ENCODE results near the gene PPP1R27. TPM values are rescaled to one million over a fixed set of nuclear protein-coding genes. Genes with fewer than 3 reads are reported as not detected.

Gene PPP1R27
- polyA plus RNA-seq, 1 donor from 2014 or later: not detected

DNA sequence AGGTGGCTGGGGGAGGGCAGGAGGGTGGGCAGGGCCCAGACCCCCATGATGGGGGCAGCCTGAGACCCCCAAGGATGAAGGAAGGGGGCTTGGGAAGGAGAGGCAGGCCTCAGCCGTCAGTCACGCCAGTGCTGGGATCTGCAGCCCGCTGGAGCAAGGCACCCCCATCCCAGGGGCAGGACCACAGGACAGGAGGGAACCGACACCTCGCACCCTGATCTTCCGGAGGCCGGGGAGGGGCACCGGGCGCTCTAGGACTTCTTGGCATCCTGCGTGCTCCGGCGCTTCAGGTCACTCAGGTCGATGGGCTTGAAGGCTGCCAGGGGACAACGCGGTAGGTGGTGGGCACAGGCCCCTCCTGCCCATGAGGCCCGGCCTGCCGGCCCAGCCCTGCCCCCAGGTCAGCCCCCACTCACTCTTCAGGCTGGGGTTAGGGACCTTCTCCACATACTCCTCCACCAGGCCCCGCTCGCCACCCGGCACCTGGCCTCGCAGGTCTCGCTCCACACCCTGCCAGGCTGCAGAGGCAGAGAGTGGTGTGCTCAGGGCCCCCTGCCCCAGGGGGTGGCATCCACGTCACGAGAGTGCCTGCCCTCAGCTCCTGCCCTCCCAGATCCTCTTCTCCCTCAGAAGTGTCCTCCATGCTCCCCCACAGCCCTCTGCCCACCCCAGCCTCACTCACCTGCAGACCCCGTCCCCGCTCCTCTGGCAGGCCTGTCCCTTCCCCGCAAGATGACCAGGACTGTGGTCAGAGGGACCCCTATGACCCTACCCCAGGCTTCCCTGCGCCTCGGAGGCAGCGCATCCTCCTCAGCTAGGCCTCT is 11.6 kb downstream of the PPP1R27 start:
- no peak overlapping the region for H3K4me3 Mint-ChIP-seq
- H3K9me3 Mint-ChIP-seq: no peaks in the 10 kb centered on the region
- peaks cover 0 to 5% (median 4%) of the 10 kb centered on the region in 3 donors for H3K4me1 Mint-ChIP-seq
- H3K27ac Mint-ChIP-seq: no peak overlapping the region
- H3K27me3 Mint-ChIP-seq: no peaks in the 10 kb centered on the region
- peaks cover 4% of the 10 kb centered on the region for H3K36me3 Mint-ChIP-seq

DNA sequence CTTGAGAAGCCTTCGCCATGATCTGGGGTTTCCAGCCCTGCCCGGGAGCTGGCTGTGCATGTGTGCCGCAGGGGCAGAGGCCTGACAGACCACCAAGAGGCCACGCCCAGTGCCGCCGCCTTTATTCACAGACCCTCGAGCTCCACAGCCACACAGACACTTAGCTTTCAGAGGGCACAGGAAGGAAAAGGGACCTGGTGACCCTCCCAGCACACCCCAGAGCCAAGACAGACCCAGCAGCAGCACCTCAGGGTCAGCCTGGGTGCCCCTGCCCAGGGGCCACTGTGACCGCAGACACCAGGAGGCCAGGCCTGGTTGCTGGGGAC is 12.6 kb downstream of the PPP1R27 start:
- Mint-ChIP-seq H3K4me1 (peaks cover 0 to 5% (median 4%) of the 10 kb centered on the region in 3 donors), H3K4me3 (no peak overlapping the region), H3K27me3 (no peaks in the 10 kb centered on the region), H3K9me3 (peaks cover 0 to 2% (median 0%) of the 10 kb centered on the region in 3 donors), H3K27ac (no peak overlapping the region), H3K36me3 (peaks cover 4% of the 10 kb centered on the region)

DNA sequence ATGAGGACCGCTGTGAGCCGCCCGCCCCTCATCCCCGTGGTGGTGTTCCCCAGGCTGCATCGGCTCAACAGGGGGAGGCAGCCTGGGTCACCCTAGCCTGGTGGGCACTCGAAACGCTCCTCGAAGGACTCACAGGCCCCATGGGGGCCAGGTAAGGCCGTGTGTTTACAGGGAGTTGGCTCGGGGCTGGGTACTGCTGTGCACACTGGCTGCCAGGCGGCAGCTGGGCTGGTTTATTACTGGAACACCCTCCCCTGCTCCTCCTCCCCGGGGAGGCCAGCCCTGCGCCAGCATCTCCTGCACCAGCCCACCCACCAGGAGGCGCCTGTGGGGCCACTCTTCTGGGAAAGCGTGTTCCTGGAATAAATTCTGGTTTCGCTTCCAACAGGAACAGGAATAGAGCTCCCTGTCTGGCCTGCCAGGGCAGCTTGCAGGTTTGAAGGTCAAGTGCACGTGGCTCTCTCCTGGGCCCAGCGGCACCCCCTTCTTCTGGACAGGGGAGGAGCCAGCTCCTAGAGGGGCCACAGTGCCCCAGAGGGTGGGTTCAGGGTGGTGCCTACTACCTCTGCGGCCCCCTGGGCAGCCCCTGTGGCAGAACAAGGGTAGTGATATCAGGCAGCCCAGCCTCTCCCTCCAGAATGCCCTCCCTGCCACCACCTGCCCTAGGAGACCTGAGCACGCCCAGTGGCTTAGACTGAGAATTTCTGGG is 13.1 kb downstream of the PPP1R27 start:
- peaks cover 4% of the 10 kb centered on the region for H3K36me3 Mint-ChIP-seq
- H3K4me3 Mint-ChIP-seq: no peak overlapping the region
- peaks cover 2% of the 10 kb centered on the region for H3K27me3 Mint-ChIP-seq
- no peak overlapping the region for H3K27ac Mint-ChIP-seq
- peaks cover 0 to 2% (median 0%) of the 10 kb centered on the region in 3 donors for H3K9me3 Mint-ChIP-seq
- H3K4me1 Mint-ChIP-seq: peaks cover 0 to 6% (median 5%) of the 10 kb centered on the region in 3 donors

DNA sequence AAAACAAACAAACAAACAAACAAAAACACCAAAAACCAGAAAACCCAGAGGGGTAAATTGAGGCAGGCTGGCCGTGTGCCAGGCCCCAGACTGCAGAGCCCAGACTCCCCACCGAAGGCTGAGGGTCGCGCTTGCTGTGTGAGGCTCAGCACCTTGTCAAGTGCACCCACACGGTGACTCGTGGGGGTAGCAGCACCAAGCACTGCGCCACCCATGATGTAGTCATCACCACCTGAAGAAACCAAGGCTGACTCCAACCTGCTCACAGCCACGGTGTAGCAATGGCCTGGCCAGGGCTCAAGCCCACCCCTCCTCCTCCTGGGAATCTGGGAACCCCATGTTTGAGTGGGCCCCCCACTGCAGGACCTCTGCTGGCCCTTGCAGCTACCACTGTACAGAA is 13.7 kb downstream of the PPP1R27 start:
- Mint-ChIP-seq H3K4me1 (peaks cover 0 to 7% (median 3%) of the 10 kb centered on the region in 3 donors), H3K36me3 (peaks cover 4% of the 10 kb centered on the region), H3K27ac (no peak overlapping the region), H3K9me3 (peaks cover 0 to 2% (median 0%) of the 10 kb centered on the region in 3 donors), H3K4me3 (no peak overlapping the region), H3K27me3 (peaks cover 3% of the 10 kb centered on the region)

DNA sequence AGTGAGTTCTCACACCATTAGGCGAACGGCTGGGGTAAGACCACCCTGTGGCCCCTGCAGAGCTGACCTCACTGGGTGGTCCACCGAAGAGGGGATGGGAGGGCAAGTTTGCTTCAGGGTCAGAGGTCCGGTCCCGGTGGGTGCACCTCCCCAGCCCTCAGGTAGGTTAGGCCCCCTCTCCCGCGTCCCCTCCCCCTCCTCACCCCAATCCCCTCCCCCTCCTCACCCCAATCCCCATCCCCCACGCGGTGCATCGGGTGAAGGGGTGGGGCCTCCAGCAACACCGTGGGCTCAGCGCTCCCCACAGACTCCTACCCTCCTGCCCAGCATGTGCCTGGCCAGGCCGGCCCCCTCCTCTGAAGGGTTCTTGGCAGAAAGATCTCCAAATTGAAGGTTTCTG is 15.1 kb downstream of the PPP1R27 start:
- H3K4me3 Mint-ChIP-seq: no peak overlapping the region
- peaks cover 3% of the 10 kb centered on the region for H3K36me3 Mint-ChIP-seq
- H3K27ac Mint-ChIP-seq: no peak overlapping the region
- H3K9me3 Mint-ChIP-seq: peaks cover 0 to 2% (median 0%) of the 10 kb centered on the region in 3 donors
- peaks cover 0 to 5% (median 0%) of the 10 kb centered on the region in 3 donors for H3K4me1 Mint-ChIP-seq
- peaks cover 3% of the 10 kb centered on the region for H3K27me3 Mint-ChIP-seq

DNA sequence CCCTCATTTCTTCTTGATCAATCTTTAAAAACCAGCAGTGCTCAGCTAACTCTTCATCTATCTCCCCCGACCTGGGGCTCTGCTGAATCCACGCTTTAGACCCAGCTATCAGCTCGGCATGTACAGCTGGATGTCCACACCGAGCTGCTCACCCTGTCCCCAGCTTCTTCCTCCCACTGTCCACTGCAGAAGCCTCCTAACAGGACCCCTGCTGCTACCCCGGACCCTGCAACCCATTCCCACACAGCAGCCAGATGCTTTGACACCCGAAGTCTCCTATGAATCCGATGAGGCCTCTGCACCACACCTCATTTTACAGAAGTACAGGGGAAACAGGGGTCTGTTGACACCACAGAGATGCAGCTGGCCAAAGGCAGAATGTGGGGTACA is 17.1 kb downstream of the PPP1R27 start:
- Mint-ChIP-seq H3K36me3 (no peaks in the 10 kb centered on the region), H3K4me3 (no peak overlapping the region), H3K9me3 (peaks cover 0 to 2% (median 0%) of the 10 kb centered on the region in 3 donors), H3K27me3 (peaks cover 3% of the 10 kb centered on the region), H3K4me1 (peaks cover 0 to 5% (median 0%) of the 10 kb centered on the region in 3 donors), H3K27ac (peak overlapping the region in 1 of 3 donors; percentile 60)

DNA sequence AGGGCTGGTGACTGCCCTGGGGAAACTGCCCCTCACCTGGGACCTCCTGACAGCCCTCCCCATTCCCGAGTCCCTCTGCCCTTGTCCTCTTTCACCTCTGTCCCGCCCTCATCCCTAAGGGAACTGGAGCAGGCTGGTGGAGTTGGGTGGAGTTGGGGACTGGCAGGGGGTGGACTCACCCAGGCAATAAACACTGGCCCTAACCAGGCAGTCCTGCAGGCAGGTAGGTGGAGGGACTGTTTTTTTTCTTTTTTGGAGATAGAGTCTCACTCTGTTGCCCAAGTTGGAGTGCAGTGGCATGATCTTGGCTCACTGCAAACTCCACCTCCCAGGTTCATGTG is 19.2 kb downstream of the PPP1R27 start:
- Mint-ChIP-seq H3K27me3 (peaks cover 3% of the 10 kb centered on the region), H3K27ac (no peak overlapping the region), H3K9me3 (peaks cover 0 to 2% (median 0%) of the 10 kb centered on the region in 3 donors), H3K4me3 (no peak overlapping the region), H3K36me3 (no peaks in the 10 kb centered on the region), H3K4me1 (peaks cover 0 to 5% (median 0%) of the 10 kb centered on the region in 3 donors)

DNA sequence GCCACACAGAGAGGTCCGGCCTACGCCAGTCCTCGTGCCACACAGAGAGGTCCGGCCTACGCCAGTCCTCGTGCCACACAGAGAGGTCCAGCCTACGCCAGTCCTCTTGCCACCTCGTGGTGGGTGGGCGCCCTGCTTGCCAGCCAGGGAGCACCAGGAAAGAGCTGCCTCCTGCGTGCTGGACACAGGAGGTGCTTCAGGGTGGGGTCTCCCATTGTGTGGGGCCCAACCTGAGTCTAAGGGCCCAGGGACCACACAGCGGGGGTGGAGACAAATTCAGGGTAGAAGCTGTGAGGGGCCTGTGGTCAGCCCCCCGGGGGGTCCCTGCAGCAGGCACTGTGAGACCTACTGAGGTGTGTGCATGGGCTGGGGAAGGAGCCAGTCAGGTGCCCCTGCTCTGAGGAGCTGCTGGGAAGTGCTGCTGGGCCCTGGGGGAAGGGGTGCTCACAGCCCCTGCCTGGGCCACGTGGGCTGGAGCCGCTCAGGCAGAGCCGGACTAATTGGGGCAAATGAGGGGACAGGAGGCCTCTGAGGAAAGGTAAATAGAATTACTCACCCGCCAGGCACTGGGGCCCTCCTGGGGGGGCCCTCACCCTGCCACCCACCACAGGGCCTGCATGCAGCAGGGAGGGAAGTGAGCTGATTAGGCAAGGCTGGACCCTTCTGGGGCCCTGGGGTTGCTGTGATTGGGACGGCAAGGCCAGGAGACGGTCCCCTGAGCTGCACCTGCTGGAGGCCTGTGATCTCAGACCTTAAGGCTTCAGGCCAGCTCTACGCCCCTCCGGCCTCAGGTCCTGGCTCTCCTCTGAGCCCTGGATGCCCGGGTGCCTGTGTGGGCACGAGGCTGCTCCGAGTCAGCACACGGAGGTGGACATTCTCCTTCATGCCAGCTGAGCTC is 19.9 kb downstream of the PPP1R27 start:
- peaks cover 0 to 5% (median 0%) of the 10 kb centered on the region in 3 donors for H3K4me1 Mint-ChIP-seq

DNA sequence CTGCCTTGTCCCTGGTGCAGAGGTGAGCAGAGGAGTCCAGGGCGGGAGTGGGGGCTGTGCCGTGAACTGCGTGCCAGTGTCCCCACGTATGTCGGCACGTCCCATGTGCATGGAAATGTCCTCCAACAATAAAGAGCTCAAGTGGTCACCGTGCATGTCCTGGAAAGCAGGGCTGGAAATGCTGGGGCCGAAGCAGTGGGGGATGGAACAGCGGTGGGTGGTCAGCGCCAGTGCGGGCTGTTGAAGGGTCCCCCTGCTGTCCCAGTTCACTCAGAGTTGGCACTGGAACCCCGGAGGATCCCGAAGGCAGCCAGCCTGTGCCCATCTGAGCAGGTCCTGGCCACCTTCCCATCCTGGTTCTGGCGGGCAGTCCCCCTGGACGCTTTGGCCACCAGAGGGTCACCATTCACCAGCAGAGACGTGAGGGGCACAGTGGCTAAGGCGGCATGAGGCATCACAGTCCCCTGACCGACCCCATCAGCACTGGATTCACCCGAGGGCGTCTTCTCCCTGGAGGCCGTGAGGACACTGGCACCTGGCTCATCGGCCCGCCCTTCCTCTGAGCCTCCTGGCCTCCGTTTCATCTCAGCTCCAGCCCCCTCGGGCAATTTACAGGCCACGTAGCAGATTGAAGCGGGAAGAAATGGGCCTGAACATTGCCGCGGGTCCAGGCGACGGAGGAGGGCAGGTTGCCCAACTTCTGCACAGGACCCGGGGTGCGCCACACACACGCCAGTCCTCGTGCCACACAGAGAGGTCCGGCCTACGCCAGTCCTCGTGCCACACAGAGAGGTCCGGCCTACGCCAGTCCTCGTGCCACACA is 20.8 kb downstream of the PPP1R27 start:
- H3K27me3 Mint-ChIP-seq: peaks cover 10% of the 10 kb centered on the region

More for the DNA sequence above, 19.9 kb downstream of the PPP1R27 start:
- peaks cover 6% of the 10 kb centered on the region for H3K27me3 Mint-ChIP-seq
- H3K27ac Mint-ChIP-seq: no peak overlapping the region
- H3K36me3 Mint-ChIP-seq: no peaks in the 10 kb centered on the region
- H3K9me3 Mint-ChIP-seq: peaks cover 0 to 2% (median 0%) of the 10 kb centered on the region in 3 donors
- no peak overlapping the region for H3K4me3 Mint-ChIP-seq

DNA sequence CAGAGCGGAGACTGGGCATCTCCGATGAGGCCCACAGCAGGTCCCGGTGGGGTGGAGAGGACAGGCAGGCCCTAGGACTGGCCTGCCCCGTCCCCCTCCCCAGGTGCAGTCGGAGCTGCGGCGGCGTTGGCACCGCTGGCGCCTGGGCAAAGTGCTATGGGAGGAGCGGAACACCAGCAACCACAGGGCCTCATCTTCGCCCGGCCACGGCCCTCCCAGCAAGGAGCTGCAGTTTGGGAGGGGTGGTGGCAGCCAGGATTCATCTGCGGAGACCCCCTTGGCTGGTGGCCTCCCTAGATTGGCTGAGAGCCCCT is 21.5 kb downstream of the PPP1R27 start:
- H3K4me3 Mint-ChIP-seq: no peak overlapping the region
- no peaks in the 10 kb centered on the region for H3K36me3 Mint-ChIP-seq
- H3K27ac Mint-ChIP-seq: no peak overlapping the region
- peaks cover 0 to 7% (median 0%) of the 10 kb centered on the region in 3 donors for H3K4me1 Mint-ChIP-seq
- H3K27me3 Mint-ChIP-seq: peaks cover 11% of the 10 kb centered on the region
- peaks cover 0 to 2% (median 0%) of the 10 kb centered on the region in 3 donors for H3K9me3 Mint-ChIP-seq

More for the DNA sequence above, 20.8 kb downstream of the PPP1R27 start:
- H3K27ac Mint-ChIP-seq: no peak overlapping the region
- peaks cover 0 to 2% (median 0%) of the 10 kb centered on the region in 3 donors for H3K9me3 Mint-ChIP-seq
- H3K4me3 Mint-ChIP-seq: no peak overlapping the region
- H3K4me1 Mint-ChIP-seq: peaks cover 0 to 6% (median 0%) of the 10 kb centered on the region in 3 donors
- no peaks in the 10 kb centered on the region for H3K36me3 Mint-ChIP-seq

DNA sequence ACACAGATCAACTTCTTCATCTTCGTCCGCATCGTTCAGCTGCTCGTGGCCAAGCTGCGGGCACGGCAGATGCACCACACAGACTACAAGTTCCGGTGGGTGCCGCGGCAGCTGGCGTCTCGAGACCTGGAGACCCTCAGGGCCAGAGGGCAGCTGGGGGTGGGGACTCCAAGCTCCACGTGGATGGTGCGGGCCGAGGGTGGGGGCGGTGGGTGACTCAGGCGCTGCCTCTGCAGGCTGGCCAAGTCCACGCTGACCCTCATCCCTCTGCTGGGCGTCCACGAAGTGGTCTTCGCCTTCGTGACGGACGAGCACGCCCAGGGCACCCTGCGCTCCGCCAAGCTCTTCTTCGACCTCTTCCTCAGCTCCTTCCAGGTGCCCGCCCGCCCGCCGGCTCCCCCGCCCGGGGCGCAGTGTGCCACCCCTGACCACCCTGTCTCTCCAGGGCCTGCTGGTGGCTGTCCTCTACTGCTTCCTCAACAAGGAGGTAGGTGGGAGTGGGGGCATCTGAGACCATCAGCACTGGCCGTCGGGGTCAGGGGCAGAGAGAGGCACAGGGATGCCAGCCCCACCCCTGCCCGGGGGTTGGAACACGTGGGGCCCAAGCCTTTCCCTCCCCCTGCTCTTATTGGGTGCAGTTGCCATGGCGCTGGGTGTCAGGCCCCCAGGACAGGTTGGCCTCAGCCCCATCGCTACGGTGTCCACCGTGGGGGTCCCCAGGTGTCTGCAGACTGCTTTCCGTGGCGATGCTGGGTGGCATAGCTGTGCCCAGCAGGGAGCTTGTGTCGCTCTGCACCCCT is 22.1 kb downstream of the PPP1R27 start:
- Mint-ChIP-seq H3K4me3 (no peak overlapping the region), H3K27ac (no peak overlapping the region), H3K36me3 (no peaks in the 10 kb centered on the region)

DNA sequence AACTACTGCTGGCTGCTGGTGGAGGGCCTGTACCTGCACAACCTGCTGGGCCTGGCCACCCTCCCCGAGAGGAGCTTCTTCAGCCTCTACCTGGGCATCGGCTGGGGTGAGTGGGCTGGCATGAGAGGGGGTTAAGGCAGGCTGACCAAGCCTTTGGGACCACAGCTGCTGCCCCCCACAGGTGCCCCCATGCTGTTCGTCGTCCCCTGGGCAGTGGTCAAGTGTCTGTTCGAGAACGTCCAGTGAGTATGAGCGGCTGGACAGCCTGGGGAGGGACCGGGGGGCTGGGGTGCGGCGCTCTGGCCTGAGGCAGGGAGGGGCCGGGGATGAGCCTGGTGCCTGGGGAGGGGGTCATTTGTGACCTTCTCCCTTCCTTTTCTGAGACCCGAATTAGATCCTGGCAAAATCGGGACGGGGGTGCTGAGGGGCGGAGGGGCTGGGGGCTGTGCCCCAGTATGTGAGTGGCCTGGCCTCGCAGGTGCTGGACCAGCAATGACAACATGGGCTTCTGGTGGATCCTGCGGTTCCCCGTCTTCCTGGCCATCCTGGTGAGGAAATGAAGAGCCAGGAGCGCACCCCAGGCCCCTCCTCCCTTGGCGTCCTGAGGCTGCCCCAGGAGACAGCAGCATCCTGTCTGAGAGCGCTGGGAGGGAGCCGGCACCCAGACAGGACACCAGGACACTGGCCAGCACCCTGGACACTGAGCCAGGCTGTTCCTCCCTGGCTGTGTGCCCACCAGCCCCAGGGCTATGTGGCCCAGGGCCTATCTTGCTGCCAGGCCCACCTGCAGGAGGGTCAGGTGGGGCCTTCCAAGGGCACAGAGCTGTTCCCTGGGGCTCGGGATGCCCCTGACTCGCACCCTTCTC is 22.9 kb downstream of the PPP1R27 start:
- Mint-ChIP-seq H3K36me3 (no peaks in the 10 kb centered on the region), H3K9me3 (no peaks in the 10 kb centered on the region), H3K4me1 (peaks cover 0 to 7% (median 0%) of the 10 kb centered on the region in 3 donors), H3K4me3 (no peak overlapping the region), H3K27ac (no peak overlapping the region), H3K27me3 (peaks cover 13% of the 10 kb centered on the region)

More for the DNA sequence above, 22.1 kb downstream of the PPP1R27 start:
- H3K27me3 Mint-ChIP-seq: peaks cover 11% of the 10 kb centered on the region
- H3K4me1 Mint-ChIP-seq: peaks cover 0 to 7% (median 0%) of the 10 kb centered on the region in 3 donors
- H3K9me3 Mint-ChIP-seq: peaks cover 0 to 2% (median 0%) of the 10 kb centered on the region in 3 donors
